GM18870 (cell line): ENCODE results near the gene MCF2L.
"Not testable (repeated sequence)": the region's sequence is repeated elsewhere in the genome, so short reads cannot be mapped to it uniquely, and the experiment has no call there.

Experiments
- ATAC-seq: cut with Tn5 transposase; IDR thresholded peaks from one replicate; pipeline ENCODE4 v1.9.1; 2021; ENCODE audit warnings: moderate library complexity; ENCODE audit not compliant: unreplicated experiment

MCF2L gene

GRCh38 chr13:113110852-113111315 lies 141.9 kb downstream of the MCF2L start:
- ATAC-seq = no peak

GRCh38 chr13:113111821-113112220 lies 142.8 kb downstream of the MCF2L start:
- ATAC-seq = not testable (repeated sequence)

DNA sequence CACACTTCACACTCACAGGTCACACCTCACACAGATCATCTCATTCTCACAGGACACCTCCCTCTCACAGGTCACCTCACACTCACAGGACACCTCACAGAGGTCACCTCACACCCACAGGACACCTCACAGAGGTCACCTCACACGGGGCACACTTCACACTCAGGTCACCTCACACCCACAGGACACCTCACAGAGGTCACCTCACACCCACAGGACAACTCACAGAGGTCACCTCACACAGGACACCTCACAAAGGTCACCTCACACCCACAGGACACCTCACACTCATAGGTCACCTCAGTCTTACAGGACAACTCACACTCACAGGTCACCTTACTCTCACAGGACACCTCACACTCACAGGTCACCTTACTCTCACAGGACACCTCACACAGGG lies 143.5 kb downstream of the MCF2L start:
- ATAC-seq = not testable (repeated sequence)

- no peak for ATAC-seq
These were observed 144.2 kb downstream of the MCF2L start for GRCh38 chr13:113112893-113113845.

GRCh38 chr13:113113846-113114271 lies 144.8 kb downstream of the MCF2L start:
- no peak for ATAC-seq

GRCh38 chr13:113114511-113115362 lies 145.7 kb downstream of the MCF2L start:
- no peak for ATAC-seq

GRCh38 chr13:113115363-113116205 lies 146.6 kb downstream of the MCF2L start:
- ATAC-seq = no peak

- no peak for ATAC-seq
These were observed 147.3 kb downstream of the MCF2L start for GRCh38 chr13:113116206-113116800.

DNA sequence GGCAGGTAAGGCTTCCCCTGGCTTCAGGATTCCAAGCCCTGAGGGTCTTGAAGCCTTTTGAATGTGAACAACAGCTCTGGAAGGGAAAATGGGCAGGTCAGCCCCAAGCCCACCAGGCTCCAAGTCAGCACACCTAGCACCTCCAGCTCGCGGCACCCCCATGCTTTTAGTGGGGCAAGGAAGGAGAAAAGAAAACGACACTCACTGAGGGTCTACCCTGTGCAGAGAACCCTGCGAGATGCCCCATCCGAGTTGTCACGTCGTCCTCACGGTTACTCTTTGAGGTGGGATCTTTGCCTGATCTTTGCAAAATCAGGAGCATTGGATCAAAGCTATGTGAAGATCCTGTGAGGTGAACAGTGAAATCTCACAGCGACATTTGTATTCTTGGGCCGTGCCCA lies 147.9 kb downstream of the MCF2L start:
- ATAC-seq = no peak

DNA sequence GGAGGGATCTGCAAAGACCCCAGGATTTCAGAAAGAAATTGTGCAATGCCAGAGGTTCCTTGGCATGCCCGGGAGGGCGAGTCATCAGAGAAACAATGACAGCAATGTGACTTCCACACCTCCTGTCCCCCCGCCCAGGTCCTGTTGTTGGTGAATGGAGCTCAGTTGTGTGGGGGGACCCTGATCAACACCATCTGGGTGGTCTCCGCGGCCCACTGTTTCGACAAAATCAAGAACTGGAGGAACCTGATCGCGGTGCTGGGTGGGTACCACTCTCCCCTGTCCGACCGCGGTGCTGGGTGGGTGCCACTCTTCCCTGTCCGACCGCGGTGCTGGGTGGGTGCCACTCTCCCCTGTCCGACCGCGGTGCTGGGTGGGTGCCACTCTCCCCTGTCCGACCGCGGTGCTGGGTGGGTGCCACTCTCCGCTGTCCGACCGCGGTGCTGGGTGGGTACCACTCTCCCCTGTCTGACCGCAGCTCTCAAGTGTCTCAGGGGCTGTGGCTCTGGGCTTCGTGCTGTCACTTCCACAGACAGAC lies 148.4 kb downstream of the MCF2L start:
- no peak for ATAC-seq

GRCh38 chr13:113117911-113118260 lies 148.9 kb downstream of the MCF2L start:
- ATAC-seq = no peak

- no peak for ATAC-seq
These were observed 149.4 kb downstream of the MCF2L start for GRCh38 chr13:113118261-113119021.

DNA sequence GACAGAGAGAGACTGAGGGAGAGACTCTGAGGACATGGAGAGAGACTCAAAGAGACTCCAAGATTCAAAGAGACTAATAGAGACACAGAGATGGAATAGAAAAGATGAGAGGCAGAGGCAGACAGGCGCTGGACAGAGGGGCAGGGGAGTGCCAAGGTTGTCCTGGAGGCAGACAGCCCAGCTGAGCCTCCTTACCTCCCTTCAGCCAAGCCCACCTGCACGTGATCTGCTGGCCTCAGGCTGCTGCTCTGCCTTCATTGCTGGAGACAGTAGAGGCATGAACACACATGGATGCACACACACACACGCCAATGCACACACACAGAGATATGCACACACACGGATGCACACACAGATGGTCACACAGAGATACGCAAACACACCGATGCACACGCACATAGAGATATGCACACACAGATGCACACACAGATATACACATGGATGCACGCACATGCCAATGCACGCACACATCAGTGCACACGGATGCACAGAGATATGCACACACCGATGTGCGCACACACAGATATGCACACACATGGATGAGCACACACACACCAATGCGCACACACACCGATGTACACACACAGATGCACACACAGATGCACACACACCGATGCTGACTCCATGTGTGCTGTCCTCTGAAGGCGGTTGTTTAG lies 150.3 kb downstream of the MCF2L start:
- ATAC-seq = no peak

- ATAC-seq = no peak
These were observed 150.8 kb downstream of the MCF2L start for GRCh38 chr13:113119822-113120189.

GRCh38 chr13:113120300-113121182 lies 151.5 kb downstream of the MCF2L start:
- no peak for ATAC-seq

- ATAC-seq = no peak
These were observed 152.3 kb downstream of the MCF2L start for GRCh38 chr13:113121183-113121927.

- ATAC-seq = no peak
These were observed 153.0 kb downstream of the MCF2L start for GRCh38 chr13:113121928-113122471.
